ENCODE results near the gene CDH6. TPM values are rescaled to one million over a fixed set of nuclear protein-coding genes. Genes with fewer than 3 reads are reported as not detected.

Gene CDH6
- total RNA-seq, 2 donors from 2014 or later = not detected

DNA sequence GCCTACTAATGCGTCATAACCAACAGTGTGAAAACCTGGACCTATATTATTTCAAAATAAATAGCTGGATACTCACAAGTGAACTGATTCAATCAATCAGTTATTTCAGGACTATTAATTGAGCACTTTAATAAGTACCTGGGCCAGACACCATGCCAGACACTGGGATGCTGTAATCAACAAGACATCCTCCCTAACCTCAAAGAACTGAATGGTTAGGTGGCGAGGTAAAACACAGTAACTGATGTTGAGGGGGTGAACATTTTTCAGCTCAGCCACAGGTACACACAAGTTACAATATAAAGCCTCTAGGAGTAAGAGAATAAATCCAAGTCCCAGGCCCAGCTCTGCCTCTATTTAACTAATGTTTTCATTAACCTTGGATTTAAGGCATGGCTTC, 24.0 kb downstream of the CDH6 start:
- ATAC-seq (replicated peaks) = no peak
- Mint-ChIP-seq H3K36me3 (ENCODE audit: low read depth) (no peaks in the 10 kb centered on the region), H3K27me3 (peaks cover 8% of the 10 kb centered on the region), H3K9me3 (no peaks in the 10 kb centered on the region), H3K27ac (no peak overlapping the region), H3K4me1 (no peaks in the 10 kb centered on the region), H3K4me3 (no peak overlapping the region)

DNA sequence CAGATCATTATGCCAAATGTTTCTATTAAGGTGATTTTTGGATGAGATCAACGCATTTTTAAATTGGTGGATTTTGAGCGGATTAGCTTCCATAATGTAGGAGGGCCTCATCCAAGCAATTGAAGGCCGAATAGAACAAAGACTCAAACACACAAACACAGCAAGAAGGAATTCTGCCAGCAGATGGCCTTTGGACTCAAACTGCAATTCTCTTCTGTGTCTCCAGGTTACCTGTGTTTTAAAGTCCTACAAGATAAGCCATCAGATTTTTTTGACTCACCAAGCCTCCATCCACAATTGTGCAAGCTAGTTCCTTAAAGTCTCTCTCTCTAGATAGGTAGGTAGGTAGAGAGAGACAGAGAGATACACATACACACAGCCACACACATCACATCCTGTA, 25.5 kb downstream of the CDH6 start:
- Mint-ChIP-seq H3K27ac (no peak overlapping the region), H3K4me1 (no peaks in the 10 kb centered on the region), H3K9me3 (no peaks in the 10 kb centered on the region), H3K4me3 (no peak overlapping the region), H3K27me3 (peaks cover 14% of the 10 kb centered on the region), H3K36me3 (ENCODE audit: low read depth) (no peaks in the 10 kb centered on the region)
- ATAC-seq (replicated peaks) = no peak

DNA sequence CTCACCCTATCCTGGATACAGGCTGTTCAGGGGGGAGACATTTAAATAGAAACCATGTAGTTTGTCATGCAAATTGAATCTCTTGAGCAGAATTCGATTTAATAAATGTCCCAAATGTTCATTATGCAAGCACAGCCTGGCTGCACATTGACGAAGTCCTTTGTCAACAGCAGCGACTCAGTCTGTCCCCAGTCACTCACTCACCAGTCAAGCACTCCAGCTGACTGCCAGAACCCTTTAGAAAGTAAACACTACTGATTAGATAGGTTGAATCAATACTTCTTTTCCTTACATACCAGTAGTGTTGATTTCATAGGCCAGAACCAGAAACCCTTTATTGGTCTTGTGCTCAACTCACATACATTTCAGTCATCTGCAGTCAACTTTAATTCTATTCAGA, 27.5 kb downstream of the CDH6 start:
- Mint-ChIP-seq H3K4me1 (no peaks in the 10 kb centered on the region), H3K36me3 (ENCODE audit: low read depth) (no peaks in the 10 kb centered on the region), H3K9me3 (no peaks in the 10 kb centered on the region), H3K27me3 (peaks cover 14% of the 10 kb centered on the region), H3K4me3 (no peak overlapping the region), H3K27ac (no peak overlapping the region)
- no peak for ATAC-seq (replicated peaks)

DNA sequence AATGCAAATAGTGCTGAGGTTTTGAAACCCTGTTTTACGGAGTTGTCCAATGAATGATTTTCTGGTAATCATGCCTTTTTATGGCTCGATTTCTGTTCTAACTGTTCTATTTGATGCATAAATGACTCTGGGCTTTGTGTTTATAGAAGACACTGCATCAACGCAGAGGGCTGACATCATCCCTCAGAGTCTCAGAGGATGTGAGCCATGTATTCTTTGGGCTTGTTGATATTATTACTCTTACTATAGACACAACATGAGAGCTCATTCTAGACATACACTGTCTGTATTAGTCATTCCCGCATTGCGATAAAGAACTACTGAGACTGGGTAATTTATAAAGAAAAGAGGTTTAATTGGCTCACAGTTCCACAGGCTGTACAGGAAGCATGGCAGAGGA, 31.6 kb downstream of the CDH6 start:
- Mint-ChIP-seq H3K4me1 (no peaks in the 10 kb centered on the region), H3K9me3 (no peaks in the 10 kb centered on the region), H3K4me3 (no peak overlapping the region), H3K36me3 (ENCODE audit: low read depth) (no peaks in the 10 kb centered on the region), H3K27me3 (peaks cover 6% of the 10 kb centered on the region), H3K27ac (no peak overlapping the region)
- no peak for ATAC-seq (replicated peaks)

DNA sequence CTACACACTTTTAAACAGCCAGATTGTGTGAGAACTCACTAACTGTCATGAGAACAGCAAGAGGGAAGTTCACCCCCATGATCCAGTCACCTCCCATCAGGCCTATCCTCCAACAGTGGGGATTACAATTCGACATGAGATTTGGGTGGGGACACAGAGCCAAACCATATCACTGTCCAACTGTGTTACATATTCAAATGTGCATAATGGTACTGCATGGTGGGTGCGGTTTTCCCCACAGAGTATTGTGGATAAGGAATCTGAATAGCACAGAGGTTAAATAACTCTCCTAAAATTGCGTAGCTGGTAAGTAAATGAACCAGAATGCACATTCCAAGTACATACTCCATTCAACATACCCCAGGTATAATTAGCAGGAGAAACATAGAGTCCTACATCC, 32.1 kb downstream of the CDH6 start:
- Mint-ChIP-seq H3K4me1 (no peaks in the 10 kb centered on the region), H3K36me3 (ENCODE audit: low read depth) (no peaks in the 10 kb centered on the region), H3K9me3 (no peaks in the 10 kb centered on the region), H3K27me3 (peaks cover 6% of the 10 kb centered on the region), H3K27ac (no peak overlapping the region), H3K4me3 (no peak overlapping the region)
- ATAC-seq (replicated peaks) = no peak

DNA sequence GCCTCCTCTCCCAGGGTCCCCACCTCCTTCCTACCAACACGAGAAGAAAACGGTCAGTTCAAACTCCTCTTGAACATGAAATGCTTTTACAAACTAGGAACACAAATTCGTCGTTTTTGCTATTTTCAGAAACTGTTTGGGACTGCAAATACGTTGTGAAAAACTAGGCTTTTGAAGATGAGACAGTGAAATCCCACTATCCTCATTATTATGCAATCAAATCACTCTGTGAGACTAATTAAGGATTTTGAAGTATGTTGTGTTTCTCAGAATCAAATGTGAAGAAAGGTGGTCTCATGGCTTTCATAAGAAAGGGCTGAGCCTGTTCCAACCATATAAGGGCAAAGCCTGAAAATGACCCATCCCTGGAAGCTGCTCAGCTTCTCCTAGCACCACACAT, 33.2 kb downstream of the CDH6 start:
- Mint-ChIP-seq H3K27ac (no peak overlapping the region), H3K27me3 (peaks cover 6% of the 10 kb centered on the region), H3K9me3 (no peaks in the 10 kb centered on the region), H3K36me3 (ENCODE audit: low read depth) (no peaks in the 10 kb centered on the region), H3K4me3 (no peak overlapping the region), H3K4me1 (no peaks in the 10 kb centered on the region)
- ATAC-seq (replicated peaks) = no peak

DNA sequence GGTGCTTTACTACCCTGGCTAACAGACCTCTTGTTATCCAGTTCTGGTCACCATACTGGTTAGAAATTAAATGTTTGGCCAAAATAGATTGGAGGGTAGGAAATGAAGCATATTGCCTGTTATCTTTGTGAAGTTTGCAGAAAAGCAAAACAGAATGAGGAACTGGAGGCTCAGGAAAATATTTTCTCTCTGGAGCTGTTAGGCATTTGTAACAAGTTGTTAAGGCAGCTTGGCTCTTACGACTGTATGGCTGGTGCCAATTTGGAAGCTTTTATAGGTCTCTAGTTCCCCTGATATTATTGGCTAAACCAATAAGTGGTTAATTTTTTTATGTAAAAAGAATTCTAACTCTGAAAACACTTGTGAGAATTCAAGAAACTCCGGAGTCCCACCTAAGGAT, 35.8 kb downstream of the CDH6 start:
- H3K9me3 Mint-ChIP-seq = no peaks in the 10 kb centered on the region
- no peak for ATAC-seq (replicated peaks)
- H3K36me3 Mint-ChIP-seq (ENCODE audit: low read depth) = no peaks in the 10 kb centered on the region
- H3K4me1 Mint-ChIP-seq = no peaks in the 10 kb centered on the region
- H3K4me3 Mint-ChIP-seq = no peak overlapping the region
- H3K27ac Mint-ChIP-seq = no peak overlapping the region
- peaks cover 4% of the 10 kb centered on the region for H3K27me3 Mint-ChIP-seq

DNA sequence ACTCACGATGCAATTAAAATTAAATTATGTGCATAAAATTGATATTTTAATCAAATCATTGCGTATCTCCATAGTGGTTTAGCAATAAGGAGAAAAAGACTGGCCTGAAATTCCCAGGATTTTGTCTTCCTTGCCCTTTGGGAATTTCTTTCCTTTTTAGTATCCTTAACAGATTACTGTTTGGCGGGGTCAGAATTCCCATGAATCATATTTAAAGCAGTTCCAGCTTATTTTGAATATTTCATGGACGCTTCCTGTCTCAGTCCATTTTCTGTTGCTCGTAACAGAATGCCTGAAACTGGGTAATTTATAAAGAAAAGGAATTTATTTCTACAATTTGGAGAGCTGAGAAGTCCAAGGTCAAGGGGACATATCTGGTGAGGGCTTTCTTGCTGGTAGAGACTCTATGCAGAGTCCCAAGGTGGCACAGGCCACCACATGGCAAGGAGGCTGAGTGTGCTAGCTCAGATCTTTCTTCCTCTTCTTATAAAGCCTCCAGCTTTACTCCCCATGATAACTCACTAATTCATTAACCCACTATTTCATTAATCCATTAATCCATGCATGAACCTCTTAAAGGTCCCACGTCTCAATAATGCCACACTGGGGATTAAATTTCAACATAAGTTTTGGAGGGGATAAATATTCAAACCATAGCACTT, 37.8 kb downstream of the CDH6 start:
- no peaks in the 10 kb centered on the region for H3K4me1 Mint-ChIP-seq
- H3K9me3 Mint-ChIP-seq = no peaks in the 10 kb centered on the region
- ATAC-seq (replicated peaks) = no peak
- H3K27me3 Mint-ChIP-seq = peaks cover 4% of the 10 kb centered on the region
- no peak overlapping the region for H3K27ac Mint-ChIP-seq
- no peaks in the 10 kb centered on the region for H3K36me3 Mint-ChIP-seq (ENCODE audit: low read depth)
- no peak overlapping the region for H3K4me3 Mint-ChIP-seq

DNA sequence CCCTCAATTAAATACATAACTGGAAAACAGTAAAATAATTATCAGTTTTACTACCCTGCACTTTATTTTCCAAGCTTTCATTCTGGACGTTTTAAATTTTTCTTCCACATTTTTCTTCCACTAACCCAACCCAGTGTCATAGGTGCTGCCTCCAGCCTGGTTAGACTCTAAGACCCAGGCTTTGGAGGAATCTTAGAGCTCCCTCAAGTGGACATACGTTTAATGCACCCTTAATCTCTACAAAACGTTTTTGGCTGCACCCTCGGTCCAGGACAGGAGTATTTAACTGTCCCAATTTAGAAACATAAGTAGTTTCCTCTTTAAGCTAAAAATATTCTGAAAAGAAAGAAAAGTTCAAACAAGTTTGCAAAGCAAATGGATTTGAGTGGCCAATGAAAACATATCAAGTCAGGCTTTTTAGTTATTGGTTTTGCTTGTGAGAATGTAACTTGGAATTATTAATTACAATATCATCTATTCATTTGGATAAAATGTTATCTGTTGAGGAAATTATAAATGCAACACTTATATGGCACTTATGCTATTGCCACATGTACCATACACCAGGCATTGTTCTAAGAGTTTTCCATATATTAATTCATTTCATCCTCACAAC, 38.9 kb downstream of the CDH6 start:
- Mint-ChIP-seq H3K27me3 (peaks cover 4% of the 10 kb centered on the region), H3K9me3 (no peaks in the 10 kb centered on the region), H3K4me3 (no peak overlapping the region), H3K36me3 (ENCODE audit: low read depth) (no peaks in the 10 kb centered on the region), H3K27ac (no peak overlapping the region), H3K4me1 (no peaks in the 10 kb centered on the region)
- ATAC-seq (replicated peaks) = no peak

DNA sequence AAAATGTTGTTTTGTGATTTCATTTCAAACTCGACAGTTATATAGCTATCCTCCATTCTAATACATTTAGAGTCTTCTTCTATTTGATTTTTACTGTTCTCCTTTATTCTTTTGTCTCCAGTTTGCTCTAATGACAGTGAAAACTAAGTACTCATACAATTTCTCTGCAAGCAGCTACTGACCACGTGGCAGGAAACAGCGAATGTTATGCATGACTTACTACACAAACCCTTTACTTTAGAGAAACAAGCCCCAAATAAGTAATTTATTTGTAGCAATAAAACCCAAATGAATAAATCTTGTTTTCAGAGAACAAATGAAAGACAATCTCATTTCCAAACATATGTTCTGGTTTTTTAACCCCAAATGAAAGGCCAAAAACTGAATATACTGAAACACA, 41.9 kb downstream of the CDH6 start:
- no peak for ATAC-seq (replicated peaks)

DNA sequence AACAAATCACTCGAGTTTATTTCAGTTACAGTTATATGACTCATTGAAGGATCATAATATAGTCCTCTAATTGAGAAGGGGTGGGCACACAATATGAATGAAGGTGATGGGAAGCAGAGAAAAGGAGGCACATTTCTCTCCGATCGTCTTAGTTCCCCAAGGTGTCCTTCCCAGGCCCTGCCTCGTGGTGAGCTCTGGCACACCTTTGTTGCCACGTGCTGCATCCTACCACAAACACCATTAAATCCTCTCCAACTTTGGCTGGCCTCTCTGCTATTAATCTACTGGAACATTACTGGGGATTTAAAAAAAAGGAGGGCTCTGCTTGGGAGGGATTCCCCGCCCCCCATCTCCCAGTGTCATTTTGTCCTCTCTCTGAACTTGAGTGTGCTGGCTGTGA, 42.9 kb downstream of the CDH6 start:
- H3K36me3 Mint-ChIP-seq (ENCODE audit: low read depth) = no peaks in the 10 kb centered on the region
- ATAC-seq (replicated peaks) = no peak
- H3K27me3 Mint-ChIP-seq = peaks cover 7% of the 10 kb centered on the region
- H3K27ac Mint-ChIP-seq = no peak overlapping the region
- H3K4me1 Mint-ChIP-seq = no peaks in the 10 kb centered on the region
- no peak overlapping the region for H3K4me3 Mint-ChIP-seq
- H3K9me3 Mint-ChIP-seq = no peaks in the 10 kb centered on the region

More for the DNA sequence above, 41.9 kb downstream of the CDH6 start:
- Mint-ChIP-seq H3K4me3 (no peak overlapping the region), H3K4me1 (no peaks in the 10 kb centered on the region), H3K27ac (no peak overlapping the region), H3K36me3 (ENCODE audit: low read depth) (no peaks in the 10 kb centered on the region), H3K9me3 (no peaks in the 10 kb centered on the region), H3K27me3 (peaks cover 7% of the 10 kb centered on the region)

DNA sequence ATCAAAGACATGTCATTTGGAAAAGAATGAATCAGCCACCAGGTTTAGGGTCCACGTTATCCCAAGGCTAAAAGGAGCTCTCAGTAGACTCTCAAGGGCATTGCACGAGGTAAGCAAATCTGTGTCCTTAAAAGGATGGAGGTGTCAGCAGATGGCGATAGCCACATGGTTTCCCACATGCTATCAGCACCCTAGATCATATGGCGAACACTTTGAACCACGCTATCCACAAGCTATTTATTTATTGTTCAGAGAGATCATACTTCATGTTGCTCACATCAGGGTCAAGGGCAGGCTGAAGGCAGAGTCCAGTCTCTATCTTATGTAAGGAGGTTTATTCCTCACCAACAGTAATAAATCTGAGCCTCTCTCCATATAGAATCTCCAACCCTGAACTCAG, 43.7 kb downstream of the CDH6 start:
- Mint-ChIP-seq H3K9me3 (no peaks in the 10 kb centered on the region), H3K27me3 (peaks cover 7% of the 10 kb centered on the region), H3K27ac (no peak overlapping the region), H3K4me3 (no peak overlapping the region), H3K4me1 (no peaks in the 10 kb centered on the region), H3K36me3 (ENCODE audit: low read depth) (no peaks in the 10 kb centered on the region)
- ATAC-seq (replicated peaks) = no peak

DNA sequence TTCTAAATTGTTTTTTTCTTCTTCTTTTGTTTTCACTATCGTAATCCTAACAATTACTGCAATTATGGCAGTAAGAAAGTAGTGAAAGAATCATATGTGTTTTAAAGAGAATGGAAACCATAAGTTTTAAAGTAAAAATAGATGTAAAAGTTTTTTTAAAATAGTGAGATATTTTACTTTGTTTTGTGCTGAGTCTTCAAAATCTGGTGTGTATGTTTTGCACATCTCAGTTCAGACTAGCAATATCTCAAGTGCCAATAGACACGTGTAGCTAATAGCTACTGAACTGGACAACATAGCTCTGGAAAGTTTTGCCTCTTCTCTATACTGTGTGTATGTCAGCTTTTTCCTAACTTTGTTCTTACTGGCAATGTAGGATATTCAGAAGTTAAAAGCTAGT, 45.0 kb downstream of the CDH6 start:
- peaks cover 6% of the 10 kb centered on the region for H3K27me3 Mint-ChIP-seq
- no peaks in the 10 kb centered on the region for H3K36me3 Mint-ChIP-seq (ENCODE audit: low read depth)
- no peaks in the 10 kb centered on the region for H3K9me3 Mint-ChIP-seq
- no peaks in the 10 kb centered on the region for H3K4me1 Mint-ChIP-seq
- no peak overlapping the region for H3K27ac Mint-ChIP-seq
- H3K4me3 Mint-ChIP-seq = no peak overlapping the region
- ATAC-seq (replicated peaks) = no peak

DNA sequence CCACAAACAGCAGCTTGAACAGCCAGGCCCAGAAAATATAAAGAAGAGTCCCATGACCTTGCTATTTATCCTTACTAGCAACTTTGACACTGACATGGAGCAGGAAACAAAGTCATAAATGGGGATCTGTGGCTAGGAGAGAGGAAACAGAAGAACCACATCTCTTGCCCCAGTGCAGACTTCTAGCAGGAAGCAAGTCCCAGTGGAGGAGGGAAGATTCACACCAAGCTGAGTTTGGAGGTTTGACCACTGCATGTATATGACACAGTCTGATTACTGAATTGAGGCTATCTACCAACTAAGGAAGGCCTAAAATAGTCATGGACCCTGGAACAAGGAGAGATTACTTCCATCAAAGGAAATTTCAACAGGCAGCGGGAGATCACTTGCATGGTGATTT, 51.4 kb downstream of the CDH6 start:
- Mint-ChIP-seq H3K4me1 (no peaks in the 10 kb centered on the region), H3K9me3 (no peaks in the 10 kb centered on the region), H3K36me3 (ENCODE audit: low read depth) (no peaks in the 10 kb centered on the region), H3K27ac (no peak overlapping the region), H3K27me3 (no peaks in the 10 kb centered on the region), H3K4me3 (no peak overlapping the region)
- ATAC-seq (replicated peaks) = no peak

DNA sequence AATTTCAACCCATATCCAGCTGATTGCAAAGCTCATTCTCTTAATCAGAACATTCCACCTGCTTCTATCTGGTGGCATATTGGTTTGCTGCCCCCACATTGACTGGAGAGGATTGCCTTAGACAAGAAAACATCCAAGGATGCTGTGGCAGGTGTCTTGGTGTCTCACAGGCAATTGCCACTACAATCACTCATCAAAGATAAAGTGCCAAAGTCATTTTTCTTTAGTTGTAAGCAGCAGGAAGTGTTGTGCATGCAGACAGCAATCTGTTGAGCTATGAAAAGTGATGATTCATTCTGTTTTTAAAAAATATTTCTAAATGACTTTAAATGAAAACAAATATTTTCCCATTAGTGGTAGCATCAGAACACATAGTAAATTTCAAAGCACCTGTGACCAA, 53.9 kb downstream of the CDH6 start:
- H3K9me3 Mint-ChIP-seq = no peaks in the 10 kb centered on the region
- no peaks in the 10 kb centered on the region for H3K36me3 Mint-ChIP-seq (ENCODE audit: low read depth)

DNA sequence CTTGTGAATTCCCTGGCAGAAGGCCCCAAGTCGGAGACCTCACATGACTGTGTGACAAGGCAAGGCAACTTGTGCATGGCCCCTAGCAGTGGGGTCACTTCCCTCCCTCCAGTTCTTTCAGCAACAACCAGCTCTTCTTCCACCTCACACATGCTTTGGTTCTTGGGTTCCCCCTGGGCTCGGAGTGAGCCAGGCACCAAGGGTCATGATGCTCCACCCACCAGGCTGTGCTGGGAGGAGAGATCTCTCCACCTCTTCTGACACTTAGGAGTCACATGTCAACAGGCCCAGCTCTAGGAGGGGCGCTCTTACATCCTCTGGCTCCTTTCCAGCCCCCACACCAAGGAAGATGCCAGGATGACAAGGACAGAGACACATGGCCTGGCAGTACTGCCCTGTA, 56.7 kb downstream of the CDH6 start:
- Mint-ChIP-seq H3K36me3 (ENCODE audit: low read depth) (no peaks in the 10 kb centered on the region), H3K4me3 (no peak overlapping the region), H3K9me3 (no peaks in the 10 kb centered on the region), H3K4me1 (no peaks in the 10 kb centered on the region), H3K27me3 (no peaks in the 10 kb centered on the region), H3K27ac (no peak overlapping the region)
- ATAC-seq (replicated peaks) = no peak

More for the DNA sequence above, 53.9 kb downstream of the CDH6 start:
- no peak for ATAC-seq (replicated peaks)
- Mint-ChIP-seq H3K27ac (no peak overlapping the region), H3K4me1 (no peaks in the 10 kb centered on the region), H3K4me3 (no peak overlapping the region), H3K27me3 (no peaks in the 10 kb centered on the region)
